Measurements from ENCODE around the gene CHTF18. TPM values are rescaled to one million over a fixed set of nuclear protein-coding genes. Genes with fewer than 3 reads are reported as not detected.

CHTF18 gene
- total and polyA plus RNA-seq, 9 of the 15 experiments (the other 6 are each of a cell fraction or from before 2014, with no cell fraction given) = 2.5 to 123 (median 17.0) TPM

GRCh38 chr16:740764-741505, 47.5 kb upstream of the CHTF18 start, which contains the start of gene CIAO3 (continued):
- peak; percentile 87 to 90; a peak in 3 of 4 replicates for TF ChIP-seq SIX5 (IDR thresholded peaks at IDR 0.05; ENCODE audit: borderline replicate concordance in 1 of 2, insufficient read depth in 1 of 2, low read depth in 1 of 2, low read length in 2 of 2)
- TF ChIP-seq RBM39 (optimal IDR thresholded peaks at IDR 0.05; ENCODE audit: low read depth, low read length) = no peak
- TF ChIP-seq NRF1 (conservative IDR thresholded peaks at IDR 0.05 in 1 of 2, IDR thresholded peaks at IDR 0.05 in 1 of 2) = peak; percentile 95 to 97
- TF ChIP-seq CBFB (CRISPR knock-in tag; IDR thresholded peaks at IDR 0.05) = no peak
- no peak for TF ChIP-seq HOMEZ (CRISPR knock-in tag; IDR thresholded peaks at IDR 0.05)
- TF ChIP-seq BMI1 (IDR thresholded peaks at IDR 0.05; ENCODE audit: low read length) = no peak
- no peak for TF ChIP-seq MECOM (CRISPR knock-in tag; IDR thresholded peaks at IDR 0.05)
- TF ChIP-seq PHB2 (IDR thresholded peaks at IDR 0.05; ENCODE audit: low read depth) = no peak
- TF ChIP-seq USF2 (CRISPR knock-in tag; IDR thresholded peaks at IDR 0.05) = no peak
- TF ChIP-seq NCOA4 (IDR thresholded peaks at IDR 0.05; ENCODE audit: partially characterized antibody) = no peak
- TF ChIP-seq ZNF280A (IDR thresholded peaks at IDR 0.05; ENCODE audit: low read depth, partially characterized antibody) = no peak
- no peak for TF ChIP-seq NCOA1 (IDR thresholded peaks at IDR 0.05; ENCODE audit: low read depth)
- TF ChIP-seq GMEB1 (CRISPR knock-in tag; IDR thresholded peaks at IDR 0.05) = peak; percentile 88
- TF ChIP-seq ASH1L (IDR thresholded peaks at IDR 0.05; ENCODE audit: borderline replicate concordance, low read depth, partially characterized antibody) = no peak
- no peak; the same call in 1 of the 2 replicates for TF ChIP-seq ZBTB7A (IDR thresholded peaks at IDR 0.05; ENCODE audit: borderline replicate concordance, control insufficient read depth, low read depth, low read length)
- peak; percentile 92 for TF ChIP-seq ZFX (CRISPR knock-in tag; IDR thresholded peaks at IDR 0.05)
- no peak for TF ChIP-seq RBM17 (IDR thresholded peaks at IDR 0.05; ENCODE audit: borderline replicate concordance, low read depth, low read length)
- TF ChIP-seq KDM5B (IDR thresholded peaks at IDR 0.05; ENCODE audit: insufficient replicate concordance, low read depth, low read length) = peak; percentile 78
- TF ChIP-seq ZNF655 (CRISPR knock-in tag; IDR thresholded peaks at IDR 0.05) = no peak
